ENCODE measurements around the gene CIITA. TPM values are rescaled to one million over a fixed set of nuclear protein-coding genes. Genes with fewer than 3 reads are reported as not detected.

Gene CIITA
- total and polyA plus RNA-seq, 8 donors, result under 0.01 to 67.1 (median 12.8) TPM

- Histone ChIP-seq H3K27me3 (no peaks in the 10 kb centered on the region), H3K4me3 (no peak overlapping the region), H3K27ac (no peak overlapping the region), H3K4me1 (no peaks in the 10 kb centered on the region), H3K9me3 (peaks cover 0 to 14% (median 6%) of the 10 kb centered on the region in 4 donors), H3K36me3 (peaks cover 5 to 98% (median 70%) of the 10 kb centered on the region in 4 donors)
- 83 to 91% (median 88%) methylated on average over 9 to 19 of the region's 19 CpGs for WGBS, 5 donors
- TF ChIP-seq EP300 (IDR thresholded peaks at IDR 0.05) (no peak), POLR2A (IDR thresholded peaks at IDR 0.05) (no peak), CTCF (IDR thresholded peaks at IDR 0.05) (no peak), POLR2AphosphoS5 (IDR thresholded peaks at IDR 0.05) (no peak)
- intact Hi-C loops (cut with DNase I; ENCODE audit: low total_unique reads), result no loop called here
- no peak for DNase-seq
These were observed 29.5 kb downstream of the CIITA start for GRCh38 chr16:10906482-10906881.

GRCh38 chr16:10906914-10907756, 30.1 kb downstream of the CIITA start:
- Histone ChIP-seq H3K27ac (no peak overlapping the region), H3K27me3 (no peaks in the 10 kb centered on the region), H3K4me1 (no peaks in the 10 kb centered on the region), H3K9me3 (peaks cover 0 to 13% (median 6%) of the 10 kb centered on the region in 4 donors), H3K4me3 (no peak overlapping the region), H3K36me3 (peaks cover 3 to 98% (median 65%) of the 10 kb centered on the region in 4 donors)
- intact Hi-C loops (cut with DNase I; ENCODE audit: low total_unique reads), result no loop called here
- DNase-seq, result no peak
- 83 to 89% (median 87%) methylated on average over 30 to 46 of the region's 46 CpGs for WGBS, 5 donors
- no peak for TF ChIP-seq EP300 (IDR thresholded peaks at IDR 0.05)
- no peak for TF ChIP-seq POLR2A (IDR thresholded peaks at IDR 0.05)
- TF ChIP-seq CTCF (IDR thresholded peaks at IDR 0.05), result no peak
- TF ChIP-seq POLR2AphosphoS5 (IDR thresholded peaks at IDR 0.05), result no peak

- TF ChIP-seq EP300 (IDR thresholded peaks at IDR 0.05) (no peak), POLR2AphosphoS5 (IDR thresholded peaks at IDR 0.05) (no peak), CTCF (IDR thresholded peaks at IDR 0.05) (no peak), POLR2A (IDR thresholded peaks at IDR 0.05) (no peak)
- peaks cover 0 to 8% (median 4%) of the 10 kb centered on the region in 4 donors for H3K9me3 ChIP-seq
- no peak for DNase-seq
- H3K4me3 ChIP-seq, result no peak overlapping the region
- 90 to 94% (median 91%) methylated on average over 8 to 21 of the region's 21 CpGs for WGBS, 5 donors
- H3K27ac ChIP-seq, result no peak overlapping the region
- intact Hi-C loops (cut with DNase I; ENCODE audit: low total_unique reads), result no loop called here
- peaks cover 3 to 98% (median 59%) of the 10 kb centered on the region in 4 donors for H3K36me3 ChIP-seq
- no peaks in the 10 kb centered on the region for H3K27me3 ChIP-seq
- H3K4me1 ChIP-seq, result no peaks in the 10 kb centered on the region
These were observed 30.7 kb downstream of the CIITA start for GRCh38 chr16:10907757-10908045.

- intact Hi-C loops (cut with DNase I; ENCODE audit: low total_unique reads), result no loop called here
- H3K4me3 ChIP-seq, result no peak overlapping the region
- no peak for DNase-seq
- no peaks in the 10 kb centered on the region for H3K4me1 ChIP-seq
- H3K27me3 ChIP-seq, result no peaks in the 10 kb centered on the region
- TF ChIP-seq CTCF (IDR thresholded peaks at IDR 0.05), result no peak
- TF ChIP-seq EP300 (IDR thresholded peaks at IDR 0.05), result no peak
- no peak for TF ChIP-seq POLR2AphosphoS5 (IDR thresholded peaks at IDR 0.05)
- TF ChIP-seq POLR2A (IDR thresholded peaks at IDR 0.05), result no peak
- H3K36me3 ChIP-seq, result peaks cover 0 to 98% (median 41%) of the 10 kb centered on the region in 4 donors
- no peaks in the 10 kb centered on the region for H3K9me3 ChIP-seq
- no peak overlapping the region for H3K27ac ChIP-seq
These were observed 34.3 kb downstream of the CIITA start for GRCh38 chr16:10911267-10911666.

Measured in stomach (tissue), 9 donors.